ENCODE data around the gene ZKSCAN3. TPM values are rescaled to one million over a fixed set of nuclear protein-coding genes. Genes with fewer than 3 reads are reported as not detected.

The ZKSCAN3 gene
- total RNA-seq, 1 experiment from 2014 or later = 0.53 TPM

Small RNA genes lying within 50 kb of the gene (small RNA-seq; reads per million reads assigned to genes)
- gene AL021997.1 (not detected), gene AL021997.2 (not detected), gene RNU2-45P (not detected)

Other genes starting within 250 kb of the ZKSCAN3 start
- gene ZSCAN16, start 225.3 kb upstream of the ZKSCAN3 start, total RNA-seq (2014; rRNA removed; shearing (Covaris generic)) = 4.5 and 5.8 TPM in 2 replicates
- 5.3 and 5.7 TPM in 2 replicates for gene ZKSCAN8, start 208.1 kb upstream of the ZKSCAN3 start, total RNA-seq (2014; rRNA removed; shearing (Covaris generic))
- gene ZSCAN9, start 124.7 kb upstream of the ZKSCAN3 start, total RNA-seq (2014; rRNA removed; shearing (Covaris generic)) = 6.8 and 6.9 TPM in 2 replicates
- gene ZKSCAN4, start 97.7 kb upstream of the ZKSCAN3 start, total RNA-seq (2014; rRNA removed; shearing (Covaris generic)) = 0.60 and 1.0 TPM in 2 replicates
- gene NKAPL, start 90.7 kb upstream of the ZKSCAN3 start, total RNA-seq (2014; rRNA removed; shearing (Covaris generic)) = not detected in 2 replicates
- 1.0 and 3.2 TPM in 2 replicates for gene ZSCAN26, start 82.8 kb upstream of the ZKSCAN3 start, total RNA-seq (2014; rRNA removed; shearing (Covaris generic))
- 0.97 and 1.2 TPM in 2 replicates for gene PGBD1, start 68.4 kb upstream of the ZKSCAN3 start, total RNA-seq (2014; rRNA removed; shearing (Covaris generic))
- 3.1 and 6.4 TPM in 2 replicates for gene ZSCAN31, start 13.8 kb upstream of the ZKSCAN3 start, total RNA-seq (2014; rRNA removed; shearing (Covaris generic))
- gene ZSCAN12, start 49.8 kb downstream of the ZKSCAN3 start, total RNA-seq (2014; rRNA removed; shearing (Covaris generic)) = 2.1 TPM in 2 replicates
- 0.64 and 1.1 TPM in 2 replicates for gene ZSCAN23, start 93.5 kb downstream of the ZKSCAN3 start, total RNA-seq (2014; rRNA removed; shearing (Covaris generic))
- gene GPX6, start 165.8 kb downstream of the ZKSCAN3 start, total RNA-seq (2014; rRNA removed; shearing (Covaris generic)) = not detected in 2 replicates
- not detected in 2 replicates for gene GPX5, start 175.9 kb downstream of the ZKSCAN3 start, total RNA-seq (2014; rRNA removed; shearing (Covaris generic))

Measured in HT-29 (cell line).